Measurements from ENCODE around the gene TTC7B.

GRCh38 chr14:90553921-90554336 lies 262.3 kb downstream of the TTC7B start:
- TF ChIP-seq POLR2A (IDR thresholded peaks at IDR 0.05; ENCODE audit: low read depth, low read length) (no peak), TAF1 (IDR thresholded peaks at IDR 0.05; ENCODE audit: borderline replicate concordance, low read depth, low read length) (no peak), POLR2AphosphoS5 (IDR thresholded peaks at IDR 0.05; ENCODE audit: low read depth, low read length) (no peak)
